Left colon (tissue), 2 donors: ENCODE measurements around the gene RHPN2. TPM values are rescaled to one million over a fixed set of nuclear protein-coding genes. Genes with fewer than 3 reads are reported as not detected.
"Not testable (repeated sequence)": the region's sequence is repeated elsewhere in the genome, so short reads cannot be mapped to it uniquely, and the experiment has no call there.

Experiments used
- ATAC-seq: fragments of 200-7000 bp; cut with Tn5 transposase; one replicate; pipeline ENCODE4 v1.9.1; 2020; ENCODE audit warnings: mild to moderate bottlenecking, moderate library complexity
- DNase-seq, 2 donors: peaks; one replicate each; pipeline ENCODE4 v3.0.0-alpha.2; 2020
- intact Hi-C, 2 donors: fragments of 100-400 bp; cut with DNase I in 1 of 2; cut with micrococcal nuclease in 1 of 2; formaldehyde crosslinking; loops; one replicate each; pipeline versions ENCODE4 v1.11.2 to v1.14.0; 2022; cut with DNase I, micrococcal nuclease
- total RNA-seq, 2 donors: library from RNA; stranded (reverse); fragmentation: NEBNext Ultra II Directional; extraction: Animal tissue kit (Norgen Biotek cat#: 25700); gene quantifications; one replicate each; pipeline ENCODE4 v1.2.1, GENCODE V29; 2021
- donor health status: DM: no; HTN: no; CAD: no.
- donor health status: DM: yes; HTN: yes; CAD: no.

The RHPN2 gene
- total RNA-seq, 2 donors from 2014 or later = 86.5 to 87.5 TPM

DNA sequence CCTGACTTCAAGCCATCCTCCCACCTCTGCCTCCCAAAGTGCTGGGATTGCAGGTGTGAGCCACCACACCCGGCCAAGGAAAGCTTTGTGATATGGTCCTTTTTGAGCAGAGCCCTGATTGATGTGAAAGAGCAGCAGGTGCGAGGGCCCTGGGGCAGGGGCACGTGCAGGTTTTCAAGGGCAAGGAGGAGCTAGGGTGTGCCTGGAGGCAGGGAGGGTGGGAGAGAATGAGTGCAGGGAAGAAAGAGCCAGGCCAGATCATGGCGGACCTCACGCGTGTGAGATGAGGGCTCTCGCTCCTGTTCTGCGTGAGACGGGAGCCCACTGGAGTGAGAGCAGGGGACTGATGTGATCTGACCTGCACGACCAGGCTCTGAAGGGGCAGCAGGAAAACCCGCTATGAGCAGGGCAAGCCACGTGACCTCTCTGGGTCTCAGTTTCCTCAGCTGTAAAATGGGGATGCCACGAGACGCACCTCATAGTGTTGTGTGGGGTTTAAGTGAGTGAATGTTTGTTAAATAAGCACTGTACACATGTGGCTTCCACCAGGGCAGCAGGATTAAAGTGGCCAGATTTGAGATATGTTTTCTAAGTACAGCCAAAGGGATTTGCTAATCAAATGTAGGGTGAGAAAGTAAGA lies 66.9 kb downstream of the RHPN2 start:
- DNase-seq (no peak), ATAC-seq (no peak)
- intact Hi-C loops = no loop called here

DNA sequence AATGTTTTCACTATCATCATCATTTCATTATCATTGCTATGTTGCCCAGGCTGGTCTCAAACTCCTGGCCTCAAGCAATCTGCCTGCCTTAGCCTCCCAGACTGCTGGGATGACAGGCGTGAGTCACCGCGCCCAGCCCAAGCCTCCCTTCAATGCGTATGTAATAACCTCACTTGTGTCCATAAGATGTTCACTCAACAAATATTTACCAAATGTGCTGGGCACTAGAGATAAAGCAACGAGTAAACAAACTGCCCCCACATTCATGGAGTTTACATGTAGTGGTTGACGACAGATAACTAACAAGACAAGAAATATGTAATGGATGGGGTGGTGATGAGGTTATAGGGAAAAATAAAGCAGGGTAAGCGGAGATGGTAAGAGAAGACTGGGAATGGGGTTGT lies 67.6 kb downstream of the RHPN2 start:
- DNase-seq, intact Hi-C loops: not testable (repeated sequence)
- ATAC-seq = peak; percentile 64

DNA sequence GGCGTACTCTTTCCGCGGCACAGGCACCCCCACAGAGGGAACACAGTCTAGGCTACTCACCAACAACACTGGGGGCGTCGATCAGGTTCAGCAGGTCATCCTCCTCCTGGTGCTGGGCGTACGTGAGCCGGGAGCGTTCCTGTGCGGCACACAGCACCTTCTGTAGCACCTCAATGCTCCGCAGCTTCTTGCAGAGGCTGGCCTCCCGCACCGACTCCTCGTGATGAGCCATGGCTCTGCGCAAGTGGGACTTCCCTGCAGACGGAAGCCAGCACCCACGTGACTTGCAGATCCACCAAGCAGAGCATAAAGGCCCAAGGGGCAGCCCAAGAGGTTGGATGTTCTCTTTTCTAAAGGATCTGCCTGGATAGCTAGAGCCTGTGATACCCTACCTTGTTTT lies 68.7 kb downstream of the RHPN2 start:
- DNase-seq, intact Hi-C loops, ATAC-seq: not testable (repeated sequence)

DNA sequence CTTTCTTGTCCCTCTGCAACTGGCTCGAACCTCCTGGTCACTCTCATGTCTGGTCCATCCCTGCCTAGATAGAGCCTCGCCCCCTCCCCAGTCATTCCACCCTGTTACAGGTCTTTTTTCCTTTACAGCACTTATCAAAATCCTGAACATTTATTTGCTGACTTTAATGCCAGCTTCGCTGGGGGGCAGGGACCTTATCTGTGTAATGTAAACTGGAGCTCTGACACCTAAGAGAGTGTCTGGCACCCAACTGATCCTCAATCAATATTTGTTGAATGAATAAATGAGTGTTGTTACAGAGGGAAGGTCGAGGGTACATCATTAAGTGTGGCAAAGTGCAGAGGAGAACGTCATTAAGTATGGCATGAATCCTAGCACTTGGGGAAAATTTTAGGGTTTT lies 76.0 kb downstream of the RHPN2 start:
- intact Hi-C loops = no loop called here
- ATAC-seq = no peak
- DNase-seq = no peak

DNA sequence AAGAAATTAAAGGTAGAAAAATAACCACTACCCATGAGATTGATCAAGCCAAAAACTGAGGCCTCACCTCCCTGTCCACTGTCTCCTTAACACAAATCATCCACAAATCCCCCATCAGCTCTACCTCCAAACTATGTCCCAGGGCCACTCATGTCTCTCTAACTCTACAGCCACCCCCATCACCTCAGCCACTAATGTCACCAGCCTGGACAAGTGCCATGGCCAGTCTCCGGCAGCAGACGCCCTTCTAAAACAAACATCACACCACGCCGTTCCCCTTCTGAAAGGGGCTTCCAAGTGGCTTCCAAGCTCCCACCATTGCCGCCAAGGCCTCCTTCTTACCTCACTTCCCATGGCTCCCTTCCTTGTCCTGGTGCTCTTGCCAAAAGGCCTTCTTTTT lies 76.4 kb downstream of the RHPN2 start:
- ATAC-seq, DNase-seq, intact Hi-C loops: not testable (repeated sequence)

DNA sequence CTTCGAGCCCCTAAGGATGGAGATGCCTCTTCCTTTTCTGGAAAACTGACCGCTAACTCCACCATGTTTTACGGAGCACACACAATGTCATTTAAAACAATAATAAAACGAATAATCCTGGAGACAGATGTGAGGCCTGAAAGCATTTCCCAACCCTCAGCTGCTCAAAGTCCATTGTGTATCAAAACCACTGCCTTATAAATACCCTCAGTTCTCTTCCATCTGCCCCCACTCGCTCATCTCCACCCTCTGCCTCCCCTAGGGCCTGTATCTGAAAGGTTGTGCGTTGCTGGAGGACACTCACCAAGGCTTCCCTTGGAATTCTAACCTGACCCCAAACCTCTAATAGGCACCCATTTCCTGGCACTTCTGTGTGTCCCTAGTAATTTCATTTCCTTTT lies 82.2 kb downstream of the RHPN2 start:
- ATAC-seq = peak; percentile 24
- intact Hi-C loops, DNase-seq: not testable (repeated sequence)

DNA sequence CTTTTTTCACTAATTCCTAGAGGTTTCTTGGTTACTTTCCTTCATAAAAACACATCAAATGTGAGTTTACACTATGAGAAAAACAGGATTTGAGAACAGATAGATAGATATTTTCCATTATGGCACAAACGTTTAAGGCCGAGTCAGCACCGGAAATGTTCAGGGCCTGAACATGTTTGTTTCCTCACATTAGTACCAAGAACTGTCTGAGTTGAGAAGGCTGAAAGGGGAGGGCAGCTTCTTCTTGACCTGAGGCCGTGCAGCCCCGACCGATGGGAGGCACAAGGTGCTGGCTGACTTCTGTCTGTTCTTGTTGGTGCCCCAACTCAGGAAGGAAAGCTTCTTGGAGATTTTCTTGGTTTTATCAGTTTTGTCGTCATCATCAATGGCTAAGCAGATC lies 84.9 kb downstream of the RHPN2 start:
- not testable (repeated sequence) for DNase-seq, ATAC-seq
- intact Hi-C loops = loop anchor here in 1 of 2 donors (10.0 kb wide), 1 partner anchor 105 kb away; the partner anchor contains the start of gene GPATCH1

DNA sequence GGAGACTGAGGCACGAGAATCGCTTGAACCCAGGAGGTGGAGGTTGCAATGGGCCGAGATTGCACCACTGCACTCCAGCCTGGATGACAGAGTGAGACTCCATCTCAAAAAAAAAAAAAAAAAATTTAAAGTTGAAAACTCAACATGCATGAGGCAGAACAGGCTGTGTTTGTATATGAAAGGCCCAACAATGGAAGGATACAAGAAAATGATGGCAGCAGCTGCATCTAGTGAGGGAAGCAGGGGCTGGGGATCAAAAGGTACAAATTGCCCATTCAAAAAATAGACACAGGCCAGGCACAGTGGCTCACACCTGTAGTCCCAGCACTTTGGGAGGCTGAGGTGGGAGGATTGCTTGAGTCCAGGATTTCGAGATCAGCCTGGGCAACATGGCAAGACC lies 86.9 kb downstream of the RHPN2 start:
- DNase-seq, ATAC-seq: not testable (repeated sequence)
- intact Hi-C loops = loop anchor here in 1 of 2 donors (10.0 kb wide), 1 partner anchor 107 kb away; the partner anchor contains the start of gene GPATCH1

DNA sequence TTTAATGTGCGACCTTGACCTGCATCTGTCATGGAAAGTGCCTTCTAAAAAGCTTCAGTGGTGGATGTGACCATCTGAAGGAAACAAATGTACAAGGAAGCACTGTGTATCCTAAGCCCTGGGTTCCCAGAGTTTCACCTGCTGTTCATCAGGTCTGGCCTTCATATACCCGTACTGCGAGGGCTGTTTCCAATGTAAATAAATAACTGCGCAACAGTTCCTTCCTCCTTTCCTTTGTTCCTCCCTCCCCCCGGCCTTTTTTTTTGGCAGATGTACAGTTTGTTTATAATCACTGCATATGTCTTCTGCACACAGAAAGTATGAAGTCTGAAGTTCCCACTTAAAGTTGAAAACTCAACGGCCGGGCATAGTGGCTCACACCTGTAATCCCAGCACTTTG lies 87.4 kb downstream of the RHPN2 start:
- ATAC-seq (peak; percentile 82), DNase-seq (peak; percentile 20 to 69)
- intact Hi-C loops = loop anchor here in 1 of 2 donors (10.0 kb wide), 1 partner anchor 108 kb away; the partner anchor contains the start of gene GPATCH1

DNA sequence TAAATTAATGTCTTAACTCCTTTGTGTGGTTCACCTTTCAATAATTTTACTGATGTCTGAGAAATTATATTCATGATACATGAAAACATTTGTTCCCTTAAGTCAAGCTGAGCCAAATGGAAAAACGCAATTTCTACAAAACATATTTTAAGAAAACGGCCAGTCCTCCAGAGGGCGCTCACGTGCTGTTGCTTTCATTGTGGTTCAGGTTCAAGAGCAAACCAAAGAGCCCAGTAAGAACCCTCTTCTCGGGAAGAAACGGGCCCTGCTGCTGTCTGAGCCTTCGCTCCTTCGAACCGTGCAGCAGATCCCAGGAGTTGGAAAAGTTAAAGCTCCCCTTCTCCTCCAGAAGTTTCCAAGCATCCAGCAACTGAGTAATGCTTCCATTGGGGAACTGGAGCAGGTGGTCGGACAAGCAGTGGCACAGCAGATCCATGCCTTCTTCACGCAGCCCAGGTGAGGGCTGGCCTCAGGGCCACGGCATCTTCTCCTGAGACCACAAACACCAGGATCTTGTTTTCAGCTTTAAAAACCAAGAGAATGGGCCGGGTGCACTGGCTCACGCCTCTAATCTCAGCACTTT lies 88.4 kb downstream of the RHPN2 start:
- ATAC-seq (peak; percentile 16), DNase-seq (peak; percentile 49 to 89)
- intact Hi-C loops = loop anchor here in 1 of 2 donors (10.0 kb wide), 1 partner anchor 108 kb away; the partner anchor contains the start of gene GPATCH1

DNA sequence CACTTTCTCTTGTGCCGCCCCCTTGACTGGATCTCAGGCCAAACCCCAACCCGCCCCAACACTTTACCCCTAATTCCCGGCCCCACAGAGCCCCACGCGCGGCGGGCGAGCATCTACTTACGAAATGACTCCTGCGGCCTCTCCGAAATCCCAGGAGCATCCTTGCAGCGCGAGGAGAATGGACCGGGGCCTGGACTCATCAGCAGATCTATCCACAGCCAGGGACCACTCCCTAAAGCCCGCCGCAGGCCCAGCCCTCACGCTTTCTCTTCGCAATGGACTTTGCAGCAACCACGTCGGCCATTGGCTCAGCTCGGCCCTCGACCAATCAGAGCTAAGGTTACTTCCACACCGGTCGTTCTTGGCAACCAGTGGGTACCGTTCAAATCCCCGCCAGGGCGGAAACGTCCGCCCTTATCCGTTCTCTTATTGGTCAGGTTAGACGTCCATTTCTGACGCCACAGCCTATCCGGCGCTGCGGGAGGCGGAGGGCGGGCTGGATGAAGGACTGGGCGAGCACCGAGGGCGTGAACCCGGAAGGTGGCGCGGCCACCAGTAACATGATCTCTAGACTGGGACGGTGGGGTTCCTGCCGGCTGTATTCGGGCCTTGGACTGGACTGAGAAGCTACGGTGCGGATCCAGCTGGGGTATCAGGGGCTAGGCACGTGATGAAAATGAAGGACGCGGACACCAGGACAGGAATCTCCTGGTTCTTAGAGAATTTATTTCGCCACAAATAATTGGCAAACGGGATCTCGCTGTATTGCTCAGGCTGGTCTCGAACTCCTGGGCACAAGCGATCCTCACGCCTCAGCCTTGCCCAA lies 92.8 kb downstream of the RHPN2 start, which contains the start of the genes CEP89 and FAAP24:
Gene CEP89, minus strand, starts transcription at position 244 of the 826 bp plus-strand sequence. Its CDS starts 84 bp downstream, at position 160.
Gene FAAP24, plus strand, starts transcription at position 528 of the 826 bp plus-strand sequence. CDS start 955 bp downstream, outside the sequence.
- intact Hi-C loops = loop anchor here in 1 of 2 donors (10.0 kb wide), 1 partner anchor 113 kb away; the partner anchor contains the start of gene GPATCH1
- DNase-seq = peak; percentile 97 to 98
- peak; percentile 93 for ATAC-seq

DNA sequence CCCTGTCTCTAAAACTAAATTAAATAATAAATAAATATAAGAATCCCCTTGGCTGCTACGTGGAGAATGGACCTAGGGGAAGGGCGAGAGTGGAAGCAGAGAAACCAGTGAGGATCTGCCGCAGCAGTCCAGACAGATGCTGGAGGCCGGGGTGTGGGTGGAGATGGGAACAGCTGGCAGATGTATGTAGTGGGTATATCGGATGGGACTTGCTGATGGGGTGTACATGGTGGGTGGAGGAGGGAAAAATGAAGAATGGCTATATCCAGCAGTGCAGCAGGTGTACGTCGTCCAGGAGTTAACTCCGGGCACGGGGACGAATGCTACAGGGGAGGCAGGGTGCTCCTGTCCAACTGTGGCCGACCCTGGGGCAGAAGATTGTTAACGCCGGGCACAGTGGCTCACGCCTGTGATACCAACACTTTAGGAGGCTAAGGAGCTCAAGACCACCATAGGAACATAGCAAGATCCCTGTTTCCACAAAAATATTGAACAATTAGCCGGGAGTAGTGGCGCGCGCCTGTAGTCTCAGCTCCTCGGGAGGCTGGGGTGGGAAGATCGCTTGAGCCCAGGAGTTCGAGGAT lies 93.6 kb downstream of the RHPN2 start:
- DNase-seq (peak in 1 of 2 donors; percentile 20), ATAC-seq (no peak)
- intact Hi-C loops = loop anchor here in 1 of 2 donors (10.0 kb wide), 1 partner anchor 114 kb away; the partner anchor contains the start of gene GPATCH1

DNA sequence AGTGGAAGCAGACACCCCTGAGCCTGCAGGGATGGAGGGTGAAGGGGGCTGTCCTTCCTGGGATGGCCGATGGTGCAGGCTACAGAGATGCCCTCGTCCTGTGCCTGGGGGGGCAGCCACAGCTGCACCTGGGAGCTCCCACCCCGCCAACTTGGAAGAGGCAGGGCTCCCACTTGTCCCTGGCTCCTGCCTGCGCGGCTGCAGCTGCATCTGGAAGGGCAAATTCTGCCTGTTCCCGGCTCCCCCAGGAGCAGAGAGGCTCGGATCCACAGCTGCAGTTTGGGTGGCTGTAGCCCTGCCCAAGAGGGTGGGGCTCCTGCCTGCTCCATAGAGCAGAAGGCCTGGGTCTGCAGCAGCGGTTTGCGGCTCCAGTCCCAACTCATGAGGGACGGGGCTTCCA lies 95.1 kb downstream of the RHPN2 start:
- ATAC-seq (no peak), DNase-seq (no peak)
- intact Hi-C loops = no loop called here

DNA sequence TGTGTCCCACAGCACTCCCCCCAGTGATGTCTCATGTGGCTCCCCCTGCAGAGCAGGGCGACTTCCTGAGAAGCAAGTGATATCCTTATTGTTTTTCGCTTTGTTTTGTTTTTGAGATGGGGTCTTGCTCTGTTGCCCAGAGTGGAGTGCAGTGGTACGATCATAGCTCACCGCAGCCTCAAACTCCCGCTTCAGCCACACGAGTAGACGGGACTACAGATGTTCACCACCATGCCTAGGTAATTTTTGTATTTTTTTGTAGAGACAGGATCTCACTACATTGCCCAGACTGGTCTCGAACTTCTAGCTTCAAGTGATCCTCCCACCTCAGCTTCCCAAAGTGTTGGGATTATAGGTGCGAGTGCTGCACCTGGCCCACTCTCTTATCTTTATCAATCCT lies 97.9 kb downstream of the RHPN2 start:
- DNase-seq = no peak
- intact Hi-C loops = no loop called here
- no peak for ATAC-seq

DNA sequence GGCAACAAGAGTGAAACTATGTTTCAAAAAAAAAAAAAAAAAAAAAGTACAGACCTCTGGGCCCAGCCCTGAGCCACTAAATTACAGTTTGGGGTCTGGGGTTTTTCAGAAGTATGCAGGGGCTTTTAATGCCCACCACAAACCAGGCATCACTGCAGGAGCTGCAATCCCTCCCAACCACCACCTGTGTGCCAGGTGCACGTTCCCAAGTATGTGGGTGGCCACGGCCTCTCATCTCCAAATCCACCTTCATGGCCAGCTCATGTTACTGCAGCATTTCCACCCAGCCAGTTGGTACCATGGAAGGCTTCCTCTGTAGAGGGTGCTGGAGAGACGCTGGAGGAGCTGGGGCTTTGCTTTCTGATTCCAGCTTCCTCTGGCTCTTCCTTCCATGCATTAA lies 119.4 kb downstream of the RHPN2 start:
- ATAC-seq = no peak
- no peak for DNase-seq
- intact Hi-C loops = no loop called here

DNA sequence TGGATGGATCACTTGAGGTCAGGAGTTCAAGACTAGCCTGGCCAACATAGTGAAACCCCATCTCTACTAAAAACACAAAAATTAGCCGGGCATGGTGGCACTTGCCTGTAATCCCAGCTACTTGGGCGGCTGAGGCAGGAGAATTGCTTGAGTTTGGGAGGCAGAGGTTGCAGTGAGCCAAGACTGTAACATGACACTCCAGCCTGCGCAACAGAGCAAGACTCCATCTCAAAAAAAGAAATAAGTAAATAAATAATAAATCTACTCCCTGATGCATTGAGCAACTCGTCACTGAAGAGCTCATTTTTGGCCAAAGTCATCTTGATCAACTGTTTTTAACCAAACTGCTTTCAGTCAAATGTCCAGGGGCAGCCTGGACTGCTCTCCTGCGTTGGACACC lies 123.4 kb downstream of the RHPN2 start:
- DNase-seq, intact Hi-C loops: not testable (repeated sequence)

DNA sequence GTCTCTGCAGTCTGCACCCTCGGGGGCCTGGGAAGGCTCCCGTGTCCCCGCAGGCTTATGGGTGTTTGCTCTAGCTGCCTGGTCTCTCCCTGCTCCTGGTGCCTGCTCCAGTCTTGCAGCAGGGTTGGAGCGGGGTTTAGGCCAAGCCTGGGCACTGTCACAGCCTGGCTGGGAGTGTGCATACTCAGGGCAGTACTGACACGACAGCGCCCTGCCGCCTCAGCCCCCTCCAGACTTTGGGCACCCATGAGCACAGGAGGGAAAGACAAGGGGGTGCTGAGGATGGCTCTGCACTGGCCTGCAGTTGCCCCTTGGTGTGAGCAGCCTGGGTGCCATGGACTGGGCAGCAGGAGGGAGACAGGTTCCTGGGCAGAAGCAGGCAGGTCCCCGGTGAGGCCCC lies 128.6 kb downstream of the RHPN2 start:
- no peak for ATAC-seq
- intact Hi-C loops = no loop called here
- DNase-seq = no peak

More for the DNA sequence above, 123.4 kb downstream of the RHPN2 start:
- ATAC-seq = not testable (repeated sequence)

DNA sequence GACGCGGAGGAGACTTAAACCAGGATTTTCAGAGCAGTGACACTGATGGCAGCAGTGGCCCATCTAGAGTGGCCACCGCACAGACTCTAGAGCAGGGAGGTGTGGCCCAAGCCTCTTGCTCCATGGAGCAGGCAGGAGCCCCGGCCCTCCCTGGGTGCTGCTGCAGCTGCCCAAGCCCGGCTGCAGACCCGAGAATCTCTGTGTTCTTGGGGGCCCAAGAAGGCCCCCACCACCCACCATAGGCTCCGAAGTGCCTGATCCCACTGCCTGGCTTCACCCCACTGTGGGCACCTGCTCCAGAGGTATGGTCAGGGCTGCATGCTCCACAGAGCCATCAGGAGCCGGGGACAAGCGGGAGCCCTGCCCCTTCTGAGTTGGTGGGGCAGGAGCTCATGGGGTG lies 129.1 kb downstream of the RHPN2 start:
- DNase-seq (no peak), ATAC-seq (no peak)
- intact Hi-C loops = no loop called here

DNA sequence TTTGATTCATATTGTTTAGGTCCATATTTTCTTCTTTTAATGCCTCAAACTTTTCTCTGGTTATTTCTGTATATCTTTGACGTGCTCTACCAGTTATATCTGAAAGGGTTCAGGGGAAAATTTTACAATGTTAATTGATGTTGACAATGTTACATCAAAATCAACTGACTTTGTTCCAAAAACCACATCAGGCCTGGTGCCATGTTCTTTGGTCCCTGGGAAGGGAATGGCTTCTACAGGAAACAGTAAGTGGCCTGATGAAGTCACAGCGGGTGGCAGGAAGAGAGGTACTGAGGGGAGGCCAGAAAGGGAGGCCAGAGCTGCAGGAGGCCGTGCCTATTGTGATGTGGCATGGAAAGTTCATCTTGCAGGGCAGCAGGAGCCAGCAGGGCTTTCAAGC lies 131.1 kb downstream of the RHPN2 start:
- no peak for ATAC-seq
- intact Hi-C loops = no loop called here
- no peak for DNase-seq
